Naive thymus-derived CD4-positive, alpha-beta T cell (primary cell): Measurements from ENCODE around the gene AGPAT4. TPM values are rescaled to one million over a fixed set of nuclear protein-coding genes. Genes with fewer than 3 reads are reported as not detected.

ENCODE experiments used
- ATAC-seq: fragments of 150-1000 bp; cut with Tn5 transposase; 2 replicates; pipeline ENCODE4 v1.10.0; 2021; ENCODE audit warnings: mild to moderate bottlenecking, moderate library complexity
- CTCF ChIA-PET: fragments of 350-600 bp; sonication (Branson Sonifier 250); formaldehyde crosslinking; loops from one replicate; lab custom pipeline; 2021; ENCODE audit warnings: antibody characterized with exemption; lab: Charles Lee
- POLR2A ChIA-PET: fragments of 350-600 bp; sonication (Branson Sonifier 250); formaldehyde crosslinking; loops from one replicate; lab custom pipeline; 2021; ENCODE audit warnings: antibody characterized with exemption, inconsistent platforms; lab: Charles Lee
- DNase-seq, 9 donors: peaks; one replicate each; pipeline versions ENCODE4 v3.0.0 to v3.0.0-alpha.2; 2020 to 2022; ENCODE audit warnings: mixed read lengths in 1 of 9
- H3K27ac ChIP-seq: one replicate; pipeline ENCODE4 v1.7.0; 2013; ENCODE audit warnings: mild to moderate bottlenecking, low read depth, low read length, moderate library complexity
- H3K27me3 ChIP-seq, 2 donors: one replicate each; pipeline ENCODE4 v1.7.0; 2013; ENCODE audit warnings: low read length in 2 of 2, mild to moderate bottlenecking in 2 of 2, moderate library complexity in 2 of 2; ENCODE audit not compliant: control insufficient read depth in 2 of 2, insufficient read depth in 2 of 2
- H3K36me3 ChIP-seq, 3 experiments: 1 replicate in 2 of 3; 2 replicates in 1 of 3; pipeline ENCODE4 v1.7.0; 2013; ENCODE audit warnings: low read length in 3 of 3, mild to moderate bottlenecking in 3 of 3, moderate library complexity in 1 of 3; ENCODE audit not compliant: insufficient read depth in 3 of 3, control insufficient read depth in 2 of 3
- H3K4me1 ChIP-seq, 2 donors: one replicate each; pipeline ENCODE4 v1.7.0; 2013; ENCODE audit warnings: low read length in 2 of 2, mild to moderate bottlenecking in 2 of 2, moderate library complexity in 1 of 2; ENCODE audit not compliant: control insufficient read depth in 2 of 2, insufficient read depth in 2 of 2
- H3K4me3 ChIP-seq: 2 replicates; pipeline ENCODE4 v1.7.0; 2013; ENCODE audit warnings: mild to moderate bottlenecking, low read length
- H3K9me3 ChIP-seq, 3 experiments: 1 replicate in 2 of 3; 2 replicates in 1 of 3; pipeline ENCODE4 v1.7.0; 2013; ENCODE audit warnings: low read length in 3 of 3; ENCODE audit not compliant: control insufficient read depth in 2 of 3
- H3K27ac Mint-ChIP-seq, 9 donors: one replicate each; pipeline ENCODE4 v1.8.0; 2020 to 2022; ENCODE audit warnings: mixed read lengths in 9 of 9, mild to moderate bottlenecking in 8 of 9, moderate library complexity in 5 of 9, inconsistent platforms in 2 of 9
- H3K27me3 Mint-ChIP-seq, 5 donors: one replicate each; pipeline ENCODE4 v1.8.0; 2021 to 2022; ENCODE audit warnings: mixed read lengths in 5 of 5, mild to moderate bottlenecking in 1 of 5
- H3K36me3 Mint-ChIP-seq, 5 donors: one replicate each; pipeline ENCODE4 v1.8.0; 2020 to 2022; ENCODE audit warnings: mixed read lengths in 5 of 5, mild to moderate bottlenecking in 3 of 5, inconsistent platforms in 1 of 5
- H3K4me1 Mint-ChIP-seq, 7 donors: one replicate each; pipeline ENCODE4 v1.8.0; 2020 to 2022; ENCODE audit warnings: mixed read lengths in 7 of 7, mild to moderate bottlenecking in 3 of 7, inconsistent platforms in 1 of 7
- H3K4me3 Mint-ChIP-seq, 10 donors: one replicate each; pipeline ENCODE4 v1.8.0; 2020 to 2022; ENCODE audit warnings: mild to moderate bottlenecking in 10 of 10, mixed read lengths in 10 of 10, moderate library complexity in 6 of 10, inconsistent platforms in 2 of 10
- H3K9me3 Mint-ChIP-seq, 11 donors: one replicate each; pipeline ENCODE4 v1.8.0; 2020 to 2022; ENCODE audit warnings: mixed read lengths in 11 of 11, mild to moderate bottlenecking in 4 of 11, inconsistent platforms in 1 of 11, moderate library complexity in 1 of 11
- intact Hi-C, 2 donors: fragments of 100-400 bp; cut with micrococcal nuclease; formaldehyde crosslinking; loops; one replicate each; pipeline ENCODE4 v1.15.1; 2023
- polyA plus RNA-seq, 2 donors: library from polyadenylated mRNA; unstranded; fragments of 300-500 nt; fragmentation: Illumina TruSeq; gene quantifications; one replicate each; pipeline ENCODE4 v1.2.3, GENCODE V29; 2021
- total RNA-seq, 6 experiments: library from RNA in 5 of 6; stranded (reverse) in 5 of 6; gene quantifications; 1 replicate in 5 of 6; 2 replicates in 1 of 6; pipeline ENCODE4 v1.2.3 and lab custom pipeline; 2021 to 2026

Gene AGPAT4
- total and polyA plus RNA-seq, 7 experiments from 2014 or later = 1.1 to 16.2 (median 2.4) TPM

GRCh38 chr6:161211380-161212035, 62.4 kb downstream of the AGPAT4 start:
- H3K4me1 ChIP-seq = no peaks in the 10 kb centered on the region
- Mint-ChIP-seq H3K9me3 (peaks cover 3 to 37% (median 12%) of the 10 kb centered on the region in 11 donors), H3K36me3 (peaks cover 6 to 26% (median 21%) of the 10 kb centered on the region in 5 donors), H3K4me1 (peaks cover 0 to 5% (median 0%) of the 10 kb centered on the region in 7 donors), H3K4me3 (no peak overlapping the region), H3K27ac (no peak overlapping the region), H3K27me3 (no peaks in the 10 kb centered on the region)
- DNase-seq (no peak), ATAC-seq (no peak)
- intact Hi-C loops = no loop called here
- POLR2A ChIA-PET = no interaction called here
- H3K36me3 ChIP-seq = no peaks in the 10 kb centered on the region
- no peaks in the 10 kb centered on the region for H3K9me3 ChIP-seq
- no peak overlapping the region for H3K27ac ChIP-seq
- H3K4me3 ChIP-seq = no peak overlapping the region
- no peaks in the 10 kb centered on the region for H3K27me3 ChIP-seq
- CTCF ChIA-PET = no interaction called here

GRCh38 chr6:161210857-161211256, 63.0 kb downstream of the AGPAT4 start:
- no peak overlapping the region for H3K27ac ChIP-seq
- no peak overlapping the region for H3K27ac Mint-ChIP-seq
- H3K4me3 Mint-ChIP-seq = no peak overlapping the region
- CTCF ChIA-PET = no interaction called here
- H3K36me3 ChIP-seq = no peaks in the 10 kb centered on the region
- intact Hi-C loops = no loop called here
- no peaks in the 10 kb centered on the region for H3K9me3 ChIP-seq
- H3K36me3 Mint-ChIP-seq = peaks cover 4 to 21% (median 17%) of the 10 kb centered on the region in 5 donors
- H3K4me1 Mint-ChIP-seq = peaks cover 0 to 3% (median 0%) of the 10 kb centered on the region in 7 donors
- no peaks in the 10 kb centered on the region for H3K27me3 Mint-ChIP-seq
- DNase-seq (no peak), ATAC-seq (no peak)
- no peaks in the 10 kb centered on the region for H3K27me3 ChIP-seq
- no peaks in the 10 kb centered on the region for H3K4me1 ChIP-seq
- peaks cover 3 to 37% (median 9%) of the 10 kb centered on the region in 11 donors for H3K9me3 Mint-ChIP-seq
- H3K4me3 ChIP-seq = no peak overlapping the region
- POLR2A ChIA-PET = no interaction called here

GRCh38 chr6:161207200-161207599, 66.7 kb downstream of the AGPAT4 start:
- Histone ChIP-seq H3K4me1 (no peaks in the 10 kb centered on the region), H3K36me3 (no peaks in the 10 kb centered on the region), H3K4me3 (no peak overlapping the region), H3K9me3 (no peaks in the 10 kb centered on the region), H3K27me3 (no peaks in the 10 kb centered on the region), H3K27ac (no peak overlapping the region)
- ChIA-PET POLR2A (no interaction called here), CTCF (interaction anchor here (0.9 kb wide), 1 partner anchor 9 kb away, joined by 4 read pairs; no protein-coding TSS in a partner anchor)
- intact Hi-C loops = no loop called here
- Mint-ChIP-seq H3K27ac (no peak overlapping the region), H3K27me3 (no peaks in the 10 kb centered on the region), H3K4me1 (peaks cover 0 to 2% (median 0%) of the 10 kb centered on the region in 7 donors), H3K36me3 (peaks cover 0 to 9% (median 6%) of the 10 kb centered on the region in 5 donors), H3K9me3 (peaks cover 0 to 22% (median 7%) of the 10 kb centered on the region in 11 donors), H3K4me3 (no peak overlapping the region)
- DNase-seq = no peak
- ATAC-seq = no peak

- CTCF ChIA-PET = no interaction called here
- H3K27ac Mint-ChIP-seq = no peak overlapping the region
- no peak for DNase-seq
- H3K27me3 Mint-ChIP-seq = no peaks in the 10 kb centered on the region
- no peak overlapping the region for H3K27ac ChIP-seq
- no peaks in the 10 kb centered on the region for H3K36me3 ChIP-seq
- no peaks in the 10 kb centered on the region for H3K4me1 ChIP-seq
- no peak overlapping the region for H3K4me3 ChIP-seq
- no peak overlapping the region for H3K4me3 Mint-ChIP-seq
- peaks cover 0 to 16% (median 8%) of the 10 kb centered on the region in 5 donors for H3K36me3 Mint-ChIP-seq
- H3K27me3 ChIP-seq = no peaks in the 10 kb centered on the region
- H3K9me3 ChIP-seq = no peaks in the 10 kb centered on the region
- no peak for ATAC-seq
- intact Hi-C loops = no loop called here
- H3K9me3 Mint-ChIP-seq = peaks cover 0 to 7% (median 2%) of the 10 kb centered on the region in 11 donors
- peaks cover 0 to 4% (median 0%) of the 10 kb centered on the region in 7 donors for H3K4me1 Mint-ChIP-seq
- POLR2A ChIA-PET = no interaction called here
Observed at GRCh38 chr6:161204866-161205557, 68.8 kb downstream of the AGPAT4 start.

GRCh38 chr6:161200610-161201370, 73.1 kb downstream of the AGPAT4 start:
- DNase-seq (no peak), ATAC-seq (peak; percentile 26)
- Histone ChIP-seq H3K4me3 (no peak overlapping the region), H3K27me3 (no peaks in the 10 kb centered on the region), H3K27ac (no peak overlapping the region), H3K4me1 (no peaks in the 10 kb centered on the region), H3K9me3 (no peaks in the 10 kb centered on the region), H3K36me3 (no peaks in the 10 kb centered on the region)
- Mint-ChIP-seq H3K27me3 (no peaks in the 10 kb centered on the region), H3K36me3 (peaks cover 0 to 22% (median 8%) of the 10 kb centered on the region in 5 donors), H3K9me3 (peaks cover 0 to 6% (median 0%) of the 10 kb centered on the region in 11 donors), H3K4me1 (peaks cover 0 to 5% (median 0%) of the 10 kb centered on the region in 7 donors), H3K27ac (no peak overlapping the region), H3K4me3 (no peak overlapping the region)
- CTCF ChIA-PET = no interaction called here
- intact Hi-C loops = no loop called here
- POLR2A ChIA-PET = no interaction called here

- H3K4me1 Mint-ChIP-seq = peaks cover 0 to 5% (median 0%) of the 10 kb centered on the region in 7 donors
- H3K36me3 ChIP-seq = no peaks in the 10 kb centered on the region
- H3K27me3 Mint-ChIP-seq = no peaks in the 10 kb centered on the region
- intact Hi-C loops = no loop called here
- H3K9me3 ChIP-seq = no peaks in the 10 kb centered on the region
- H3K36me3 Mint-ChIP-seq = peaks cover 0 to 22% (median 8%) of the 10 kb centered on the region in 5 donors
- ChIA-PET CTCF (no interaction called here), POLR2A (no interaction called here)
- no peak overlapping the region for H3K27ac Mint-ChIP-seq
- H3K4me3 ChIP-seq = no peak overlapping the region
- H3K27ac ChIP-seq = no peak overlapping the region
- no peaks in the 10 kb centered on the region for H3K4me1 ChIP-seq
- ATAC-seq = no peak
- no peak for DNase-seq
- no peaks in the 10 kb centered on the region for H3K27me3 ChIP-seq
- H3K4me3 Mint-ChIP-seq = no peak overlapping the region
- H3K9me3 Mint-ChIP-seq = peaks cover 0 to 6% (median 0%) of the 10 kb centered on the region in 11 donors
Observed at GRCh38 chr6:161199850-161200249, 74.0 kb downstream of the AGPAT4 start.
